NCI-H2107 (cell line): Measurements from ENCODE around the gene PAN2.
"Not testable (repeated sequence)": the region's sequence is repeated elsewhere in the genome, so short reads cannot be mapped to it uniquely, and the experiment has no call there.

Experiments used
- DNase-seq: peaks from one replicate; lab custom pipeline; 2025; lab: John Stamatoyannopoulos, UW

PAN2 gene

GRCh38 chr12:56308714-56309113, 25.1 kb downstream of the PAN2 start:
- no peak for DNase-seq

GRCh38 chr12:56307221-56307965, 26.4 kb downstream of the PAN2 start:
- DNase-seq, result no peak

GRCh38 chr12:56304872-56305590, 28.8 kb downstream of the PAN2 start:
- no peak for DNase-seq

- no peak for DNase-seq
Observed at GRCh38 chr12:56304276-56304675, 29.5 kb downstream of the PAN2 start.

- no peak for DNase-seq
Observed at GRCh38 chr12:56300644-56301464, 32.9 kb downstream of the PAN2 start.

- peak; percentile 98 for DNase-seq
Observed at GRCh38 chr12:56299853-56300643, 33.8 kb downstream of the PAN2 start, which contains the start of gene CS. Gene CS (minus strand): TSS chr12:56300330. CDS start chr12:56300201, 129 bp downstream.

GRCh38 chr12:56299308-56299852, 34.4 kb downstream of the PAN2 start:
- DNase-seq, result no peak

- DNase-seq, result no peak
Observed at GRCh38 chr12:56298828-56299227, 35.0 kb downstream of the PAN2 start.

GRCh38 chr12:56297400-56297799, 36.4 kb downstream of the PAN2 start:
- no peak for DNase-seq

- no peak for DNase-seq
Observed at GRCh38 chr12:56296295-56296694, 37.5 kb downstream of the PAN2 start.

- DNase-seq, result no peak
Observed at GRCh38 chr12:56293795-56294194, 40.0 kb downstream of the PAN2 start.

- DNase-seq, result no peak
Observed at GRCh38 chr12:56288705-56289387, 45.0 kb downstream of the PAN2 start.

GRCh38 chr12:56286044-56286830, 47.6 kb downstream of the PAN2 start:
- no peak for DNase-seq

GRCh38 chr12:56284263-56284662, 49.5 kb downstream of the PAN2 start:
- not testable (repeated sequence) for DNase-seq

- DNase-seq, result no peak
Observed at GRCh38 chr12:56282579-56282978, 51.2 kb downstream of the PAN2 start.

- DNase-seq, result no peak
Observed at GRCh38 chr12:56282030-56282429, 51.8 kb downstream of the PAN2 start.

GRCh38 chr12:56280849-56281248, 53.0 kb downstream of the PAN2 start:
- DNase-seq, result no peak

- DNase-seq, result no peak
Observed at GRCh38 chr12:56278905-56279304, 54.9 kb downstream of the PAN2 start.

- DNase-seq, result no peak
Observed at GRCh38 chr12:56274299-56274698, 59.5 kb downstream of the PAN2 start.

- not testable (repeated sequence) for DNase-seq
Observed at GRCh38 chr12:56272468-56272867, 61.3 kb downstream of the PAN2 start.
